A673 (cell line): ENCODE measurements around the gene KIF19. TPM values are rescaled to one million over a fixed set of nuclear protein-coding genes. Genes with fewer than 3 reads are reported as not detected.

ENCODE experiments used
- BruUV-seq: library from RNA; stranded (reverse); fragments of 400-500 nt; replicated peaks from 2 replicates; lab custom pipeline; 2021; lab: Mats Ljungman, UMichigan
- CTCF ChIA-PET: fragments of 300-600 bp; sonication (Branson Sonifier 250); formaldehyde crosslinking; loops from one replicate; lab custom pipeline; 2022; ENCODE audit warnings: antibody characterized with exemption; lab: Charles Lee
- POLR2A ChIA-PET: fragments of 300-600 bp; sonication (Branson Sonifier 250); formaldehyde crosslinking; loops from one replicate; lab custom pipeline; 2022; ENCODE audit warnings: antibody characterized with exemption; ENCODE audit not compliant: low non-redundant PET; lab: Charles Lee
- DNase-seq: peaks from one replicate; pipeline ENCODE4 v3.0.0-alpha.2; 2015; ENCODE audit warnings: low spot score
- H3K27ac ChIP-seq: fragments of 200-600 bp; sonication (generic); 2 replicates; pipeline ENCODE4 v1.5.1; 2016; ENCODE audit warnings: mixed run types, low read depth, mild to moderate bottlenecking, mixed read lengths, antibody characterized with exemption, low read length; ENCODE audit not compliant: poor library complexity, severe bottlenecking
- H3K27me3 ChIP-seq: fragments of 200-600 bp; sonication (generic); replicated peaks from 2 replicates; pipeline ENCODE4 v1.6.1; 2017; ENCODE audit warnings: mixed run types, low read depth, mild to moderate bottlenecking, mixed read lengths, antibody characterized with exemption, low read length; ENCODE audit not compliant: insufficient read depth, poor library complexity
- H3K36me3 ChIP-seq: fragments of 200-600 bp; sonication (generic); 2 replicates; pipeline ENCODE4 v1.6.1; 2016; ENCODE audit warnings: mixed run types, mild to moderate bottlenecking, mixed read lengths, antibody characterized with exemption, low read length; ENCODE audit not compliant: insufficient read depth, poor library complexity, severe bottlenecking
- H3K4me1 ChIP-seq: fragments of 200-600 bp; sonication (generic); 2 replicates; pipeline ENCODE4 v1.6.1; 2017; ENCODE audit warnings: mixed run types, mild to moderate bottlenecking, mixed read lengths, antibody characterized with exemption, low read length; ENCODE audit not compliant: insufficient read depth, poor library complexity, severe bottlenecking
- H3K4me3 ChIP-seq: fragments of 200-600 bp; sonication (generic); 2 replicates; pipeline ENCODE4 v1.5.1; 2016; ENCODE audit warnings: low read depth, mixed run types, mild to moderate bottlenecking, mixed read lengths, low read length; ENCODE audit not compliant: poor library complexity, severe bottlenecking
- H3K9me3 ChIP-seq: fragments of 200-600 bp; sonication (generic); 2 replicates; pipeline ENCODE4 v1.6.1; 2016; ENCODE audit warnings: mixed run types, low read depth, mild to moderate bottlenecking, mixed read lengths, antibody characterized with exemption, low read length; ENCODE audit not compliant: poor library complexity, severe bottlenecking
- CTCF ChIP-seq: fragments of 300-800, 200-600 bp; sonication (generic); conservative IDR thresholded peaks from 2 replicates; pipeline ENCODE4 v1.5.1; 2017; ENCODE audit warnings: low read depth, mild to moderate bottlenecking, antibody characterized with exemption, low read length, moderate library complexity, mixed read lengths
- EZH2 ChIP-seq: fragments of 200-600 bp; sonication (generic); IDR thresholded peaks from 2 replicates; pipeline ENCODE4 v1.6.1; 2017; ENCODE audit warnings: borderline replicate concordance, low read depth, mild to moderate bottlenecking, mixed read lengths, antibody characterized with exemption, low read length; ENCODE audit not compliant: poor library complexity, severe bottlenecking
- intact Hi-C: fragments of 100-400 bp; cut with micrococcal nuclease; formaldehyde crosslinking; loops from one replicate; pipeline ENCODE4 v1.10.0; 2022; ENCODE audit not compliant: unreplicated experiment
- total RNA-seq: library from RNA; stranded (reverse); gene quantifications from 2 replicates; pipeline ENCODE4 v1.2.3, GENCODE V29; 2021

Gene KIF19
- total RNA-seq, 1 experiment from 2014 or later, result not detected

- ChIA-PET POLR2A (no interaction called here), CTCF (no interaction called here)
Measured at GRCh38 chr17:74394977-74395376, 69.0 kb downstream of the KIF19 start.

GRCh38 chr17:74396567-74396966 is 70.5 kb downstream of the KIF19 start:
- BruUV-seq, result no TSS peak
- TF ChIP-seq CTCF (no peak), EZH2 (no peak)
- POLR2A ChIA-PET, result no interaction called here
- no peaks in the 10 kb centered on the region for H3K27me3 ChIP-seq
- peaks cover 11% of the 10 kb centered on the region for H3K4me1 ChIP-seq
- H3K9me3 ChIP-seq, result no peaks in the 10 kb centered on the region
- H3K36me3 ChIP-seq, result no peaks in the 10 kb centered on the region
- no peak overlapping the region for H3K27ac ChIP-seq
- intact Hi-C loops, result no loop called here
- no peak for DNase-seq
- H3K4me3 ChIP-seq, result no peak overlapping the region
- CTCF ChIA-PET, result no interaction called here

More at GRCh38 chr17:74394977-74395376, 69.0 kb downstream of the KIF19 start:
- TF ChIP-seq EZH2, result no peak
- no peak for TF ChIP-seq CTCF
- BruUV-seq, result no TSS peak
- no peaks in the 10 kb centered on the region for H3K27me3 ChIP-seq
- DNase-seq, result no peak
- no peaks in the 10 kb centered on the region for H3K36me3 ChIP-seq
- H3K27ac ChIP-seq, result no peak overlapping the region
- H3K9me3 ChIP-seq, result no peaks in the 10 kb centered on the region
- H3K4me1 ChIP-seq, result peaks cover 11% of the 10 kb centered on the region
- intact Hi-C loops, result no loop called here
- H3K4me3 ChIP-seq, result no peak overlapping the region

GRCh38 chr17:74402048-74402447 is 76.0 kb downstream of the KIF19 start:
- no peaks in the 10 kb centered on the region for H3K27me3 ChIP-seq
- no TSS peak for BruUV-seq
- intact Hi-C loops, result no loop called here
- H3K4me1 ChIP-seq, result no peaks in the 10 kb centered on the region
- H3K36me3 ChIP-seq, result no peaks in the 10 kb centered on the region
- TF ChIP-seq EZH2 (no peak), CTCF (no peak)
- H3K27ac ChIP-seq, result no peak overlapping the region
- no peak overlapping the region for H3K4me3 ChIP-seq
- ChIA-PET CTCF (no interaction called here), POLR2A (no interaction called here)
- no peaks in the 10 kb centered on the region for H3K9me3 ChIP-seq
- DNase-seq, result no peak
